HL-60/S4 (cell line): ENCODE measurements around the gene CCNT1.
"Not testable (repeated sequence)": the region's sequence is repeated elsewhere in the genome, so short reads cannot be mapped to it uniquely, and the experiment has no call there.

Experiments
- in situ Hi-C: fragments of 300-500 bp; cut with MboI; formaldehyde crosslinking; loops from 2 replicates; pipeline ENCODE4 v1.14.3; 2022; ENCODE audit warnings: low sequenced_read_pairs

The CCNT1 gene

GRCh38 chr12:48641752-48642555 is 74.6 kb downstream of the CCNT1 start:
- in situ Hi-C loops: not testable (repeated sequence)

GRCh38 chr12:48640854-48641253 is 75.7 kb downstream of the CCNT1 start:
- in situ Hi-C loops: no loop called here

- in situ Hi-C loops: no loop called here
Measured at GRCh38 chr12:48640428-48640827, 76.1 kb downstream of the CCNT1 start.
